ENCODE measurements around the gene COL5A1. TPM values are rescaled to one million over a fixed set of nuclear protein-coding genes. Genes with fewer than 3 reads are reported as not detected.
A peak's percentile ranks its signal among the peaks of the same experiment; 100 is the strongest.

Gene COL5A1
- not detected for polyA plus RNA-seq

GRCh38 chr9:134641173-134641989, at the start of gene COL5A1:
Gene COL5A1 (plus strand): TSS chr9:134641803. CDS start chr9:134642188, 385 bp downstream.
- Mint-ChIP-seq H3K4me3 (peak within 1 kb of the TSS in 3 of 5 donors; percentile 30 to 44 (median 38)), H3K27ac (no peak within 1 kb of the TSS), H3K4me1 (peaks cover 0 to 2% of the 10 kb centered on the region in 2 donors), H3K36me3 (no peaks in the 10 kb centered on the region), H3K9me3 (no peaks in the 10 kb centered on the region), H3K27me3 (ENCODE audit: low read depth in 3 of 3) (peaks cover 0 to 8% (median 0%) of the 10 kb centered on the region in 3 donors)
- DNase-seq: peak in 1 of 3 donors; percentile 4

- Mint-ChIP-seq H3K27me3 (ENCODE audit: low read depth in 3 of 3) (peaks cover 2 to 4% (median 2%) of the 10 kb centered on the region in 3 donors), H3K4me1 (no peaks in the 10 kb centered on the region), H3K36me3 (no peaks in the 10 kb centered on the region), H3K9me3 (no peaks in the 10 kb centered on the region), H3K4me3 (no peak overlapping the region), H3K27ac (no peak overlapping the region)
- no peak for DNase-seq
These were observed 49.4 kb upstream of the COL5A1 start for GRCh38 chr9:134592018-134592818.

GRCh38 chr9:134592819-134593200, 48.8 kb upstream of the COL5A1 start:
- no peaks in the 10 kb centered on the region for H3K9me3 Mint-ChIP-seq
- no peaks in the 10 kb centered on the region for H3K36me3 Mint-ChIP-seq
- H3K4me1 Mint-ChIP-seq: no peaks in the 10 kb centered on the region
- DNase-seq: no peak
- H3K4me3 Mint-ChIP-seq: no peak overlapping the region
- no peak overlapping the region for H3K27ac Mint-ChIP-seq
- peaks cover 2 to 4% (median 2%) of the 10 kb centered on the region in 3 donors for H3K27me3 Mint-ChIP-seq (ENCODE audit: low read depth in 3 of 3)

- Mint-ChIP-seq H3K27ac (no peak overlapping the region), H3K4me3 (no peak overlapping the region), H3K4me1 (no peaks in the 10 kb centered on the region), H3K9me3 (no peaks in the 10 kb centered on the region), H3K27me3 (ENCODE audit: low read depth in 3 of 3) (peaks cover 2 to 4% (median 2%) of the 10 kb centered on the region in 3 donors), H3K36me3 (no peaks in the 10 kb centered on the region)
- no peak for DNase-seq
These were observed 48.1 kb upstream of the COL5A1 start for GRCh38 chr9:134593286-134594077.

GRCh38 chr9:134594078-134594941, 47.3 kb upstream of the COL5A1 start:
- Mint-ChIP-seq H3K36me3 (no peaks in the 10 kb centered on the region), H3K4me3 (no peak overlapping the region), H3K4me1 (no peaks in the 10 kb centered on the region), H3K27me3 (ENCODE audit: low read depth in 3 of 3) (peaks cover 1 to 2% (median 2%) of the 10 kb centered on the region in 3 donors), H3K9me3 (no peaks in the 10 kb centered on the region), H3K27ac (no peak overlapping the region)
- DNase-seq: no peak

- Mint-ChIP-seq H3K4me1 (no peaks in the 10 kb centered on the region), H3K9me3 (no peaks in the 10 kb centered on the region), H3K36me3 (no peaks in the 10 kb centered on the region), H3K27ac (no peak overlapping the region), H3K4me3 (no peak overlapping the region), H3K27me3 (ENCODE audit: low read depth in 3 of 3) (peaks cover 0 to 2% (median 2%) of the 10 kb centered on the region in 3 donors)
- DNase-seq: no peak
These were observed 46.6 kb upstream of the COL5A1 start for GRCh38 chr9:134595014-134595413.

- no peaks in the 10 kb centered on the region for H3K9me3 Mint-ChIP-seq
- H3K4me3 Mint-ChIP-seq: no peak overlapping the region
- no peak for DNase-seq
- no peak overlapping the region for H3K27ac Mint-ChIP-seq
- H3K4me1 Mint-ChIP-seq: no peaks in the 10 kb centered on the region
- H3K27me3 Mint-ChIP-seq (ENCODE audit: low read depth in 3 of 3): peaks cover 0 to 2% (median 2%) of the 10 kb centered on the region in 3 donors
- no peaks in the 10 kb centered on the region for H3K36me3 Mint-ChIP-seq
These were observed 44.3 kb upstream of the COL5A1 start for GRCh38 chr9:134597041-134597913.

GRCh38 chr9:134597957-134598883, 43.4 kb upstream of the COL5A1 start:
- H3K9me3 Mint-ChIP-seq: no peaks in the 10 kb centered on the region
- no peak overlapping the region for H3K27ac Mint-ChIP-seq
- peaks cover 0 to 3% (median 2%) of the 10 kb centered on the region in 3 donors for H3K27me3 Mint-ChIP-seq (ENCODE audit: low read depth in 3 of 3)
- no peak for DNase-seq
- H3K36me3 Mint-ChIP-seq: no peaks in the 10 kb centered on the region
- no peak overlapping the region for H3K4me3 Mint-ChIP-seq
- H3K4me1 Mint-ChIP-seq: no peaks in the 10 kb centered on the region

GRCh38 chr9:134598884-134599245, 42.7 kb upstream of the COL5A1 start:
- Mint-ChIP-seq H3K36me3 (no peaks in the 10 kb centered on the region), H3K4me3 (no peak overlapping the region), H3K4me1 (no peaks in the 10 kb centered on the region), H3K27me3 (ENCODE audit: low read depth in 3 of 3) (peaks cover 0 to 3% (median 0%) of the 10 kb centered on the region in 3 donors), H3K27ac (no peak overlapping the region), H3K9me3 (no peaks in the 10 kb centered on the region)
- no peak for DNase-seq

GRCh38 chr9:134600371-134600770, 41.2 kb upstream of the COL5A1 start:
- Mint-ChIP-seq H3K36me3 (no peaks in the 10 kb centered on the region), H3K27ac (no peak overlapping the region), H3K4me1 (no peaks in the 10 kb centered on the region), H3K9me3 (no peaks in the 10 kb centered on the region), H3K4me3 (no peak overlapping the region), H3K27me3 (ENCODE audit: low read depth in 3 of 3) (peaks cover 0 to 3% (median 1%) of the 10 kb centered on the region in 3 donors)
- DNase-seq: no peak

- Mint-ChIP-seq H3K27ac (no peak overlapping the region), H3K9me3 (no peaks in the 10 kb centered on the region), H3K36me3 (no peaks in the 10 kb centered on the region), H3K27me3 (ENCODE audit: low read depth in 3 of 3) (peaks cover 0 to 3% (median 1%) of the 10 kb centered on the region in 3 donors), H3K4me3 (no peak overlapping the region), H3K4me1 (no peaks in the 10 kb centered on the region)
- DNase-seq: no peak
These were observed 40.6 kb upstream of the COL5A1 start for GRCh38 chr9:134600836-134601638.
